GM19238 (cell line): ENCODE results near the gene AQP2.

ENCODE experiments used
- DNase-seq: peaks from one replicate; pipeline ENCODE4 v3.0.0; 2011; ENCODE audit warnings: low spot score; ENCODE audit not compliant: insufficient read length

The AQP2 gene

GRCh38 chr12:49941556-49942511 lies 8.7 kb upstream of the AQP2 start:
- DNase-seq, result no peak

GRCh38 chr12:49942512-49942893 lies 8.0 kb upstream of the AQP2 start:
- no peak for DNase-seq

- no peak for DNase-seq
These were observed 7.5 kb upstream of the AQP2 start for GRCh38 chr12:49942921-49943624.

- DNase-seq, result no peak
These were observed 6.9 kb upstream of the AQP2 start for GRCh38 chr12:49943625-49943960.

GRCh38 chr12:49944046-49944445 lies 6.5 kb upstream of the AQP2 start:
- DNase-seq, result no peak

GRCh38 chr12:49944718-49945117 lies 5.8 kb upstream of the AQP2 start:
- DNase-seq, result no peak

GRCh38 chr12:49945394-49946080 lies 5.0 kb upstream of the AQP2 start:
- DNase-seq, result peak; percentile 84

GRCh38 chr12:49946086-49946485 lies 4.5 kb upstream of the AQP2 start:
- DNase-seq, result no peak

GRCh38 chr12:49946497-49946896 lies 4.0 kb upstream of the AQP2 start:
- DNase-seq, result no peak

GRCh38 chr12:49947593-49948226 lies 2.8 kb upstream of the AQP2 start:
- DNase-seq, result no peak

- DNase-seq, result no peak
These were observed 1.4 kb upstream of the AQP2 start for GRCh38 chr12:49948866-49949845.

- DNase-seq, result no peak
These were observed 671 bp upstream of the AQP2 start for GRCh38 chr12:49949866-49950265.

GRCh38 chr12:49951411-49952240 lies 1.1 kb downstream of the AQP2 start:
- no peak for DNase-seq

- no peak for DNase-seq
These were observed 2.0 kb downstream of the AQP2 start for GRCh38 chr12:49952391-49953055.

- no peak for DNase-seq
These were observed 2.6 kb downstream of the AQP2 start for GRCh38 chr12:49953151-49953550.

GRCh38 chr12:49953961-49954846 lies 3.7 kb downstream of the AQP2 start:
- no peak for DNase-seq

GRCh38 chr12:49954863-49955830 lies 4.6 kb downstream of the AQP2 start:
- no peak for DNase-seq
